Liver (tissue), 9 donors: ENCODE measurements around the gene KAZN. TPM values are rescaled to one million over a fixed set of nuclear protein-coding genes. Genes with fewer than 3 reads are reported as not detected.

Experiments
- DNase-seq: peaks from one replicate; pipeline ENCODE4 v3.0.0-alpha.2; 2017; ENCODE audit warnings: low spot score
- H3K27ac ChIP-seq, 2 donors: one replicate each; pipeline ENCODE4 v1.7.0; 2013; ENCODE audit warnings: inconsistent platforms in 2 of 2, low read length in 2 of 2, control low read depth in 1 of 2, low read depth in 1 of 2, mild to moderate bottlenecking in 1 of 2
- H3K27me3 ChIP-seq, 4 donors: one replicate each; pipeline versions ENCODE4 v1.6.1 to v1.7.0; 2013; ENCODE audit warnings: low read length in 3 of 4, inconsistent platforms in 1 of 4, mild to moderate bottlenecking in 1 of 4, moderate library complexity in 1 of 4; ENCODE audit not compliant: control insufficient read depth in 4 of 4, insufficient read depth in 4 of 4
- H3K36me3 ChIP-seq, 4 donors: one replicate each; pipeline versions ENCODE4 v1.6.1 to v1.7.0; 2013; ENCODE audit warnings: low read length in 3 of 4, mild to moderate bottlenecking in 3 of 4, low read depth in 1 of 4, moderate library complexity in 1 of 4; ENCODE audit not compliant: control insufficient read depth in 4 of 4, insufficient read depth in 3 of 4
- H3K4me1 ChIP-seq, 4 donors: one replicate each; pipeline versions ENCODE4 v1.6.1 to v1.7.0; 2013; ENCODE audit warnings: low read length in 3 of 4, mild to moderate bottlenecking in 3 of 4, moderate library complexity in 1 of 4; ENCODE audit not compliant: control insufficient read depth in 4 of 4, insufficient read depth in 4 of 4
- H3K4me3 ChIP-seq, 3 donors: one replicate each; pipeline versions ENCODE4 v1.6.1 to v1.7.0; 2013; ENCODE audit warnings: low read length in 3 of 3, control low read depth in 1 of 3, low read depth in 1 of 3, mild to moderate bottlenecking in 1 of 3
- H3K9ac ChIP-seq, 2 donors: one replicate each; pipeline ENCODE4 v1.7.0; 2013; ENCODE audit warnings: low read length in 2 of 2, mild to moderate bottlenecking in 2 of 2, moderate library complexity in 2 of 2, control low read depth in 1 of 2, low read depth in 1 of 2
- H3K9me3 ChIP-seq, 4 donors: one replicate each; pipeline versions ENCODE4 v1.6.1 to v1.7.0; 2013; ENCODE audit warnings: low read length in 3 of 4; ENCODE audit not compliant: control insufficient read depth in 4 of 4
- ATF3 ChIP-seq: IDR thresholded peaks from 2 replicates; pipeline ENCODE4 v1.6.1; 2016; ENCODE audit warnings: antibody characterized with exemption
- CTCF ChIP-seq: fragments of 150-350 bp; IDR thresholded peaks from 2 replicates; pipeline ENCODE4 v1.5.1; 2017; ENCODE audit warnings: improper control_type of control experiment, low read depth, low read length; ENCODE audit not compliant: missing input control
- EGR1 ChIP-seq, 2 donors: IDR thresholded peaks; 2 replicates each; pipeline ENCODE4 v1.6.1; 2016 to 2018; ENCODE audit warnings: antibody characterized with exemption in 2 of 2, low read depth in 2 of 2
- FOXA1 ChIP-seq: IDR thresholded peaks from 2 replicates; pipeline ENCODE4 v1.6.1; 2016; ENCODE audit warnings: antibody characterized with exemption
- FOXA2 ChIP-seq: IDR thresholded peaks from 2 replicates; pipeline ENCODE4 v1.6.1; 2016; ENCODE audit warnings: antibody characterized with exemption
- GABPA ChIP-seq, 2 donors: IDR thresholded peaks in 1 of 2; conservative IDR thresholded peaks in 1 of 2; 2 replicates each; pipeline ENCODE4 v1.6.1; 2016; ENCODE audit warnings: antibody characterized with exemption in 2 of 2, mild to moderate bottlenecking in 1 of 2, moderate library complexity in 1 of 2
- HNF4A ChIP-seq, 2 donors: conservative IDR thresholded peaks; 2 replicates each; pipeline ENCODE4 v1.6.1; 2016; ENCODE audit warnings: antibody characterized with exemption in 2 of 2, mild to moderate bottlenecking in 2 of 2
- HNF4G ChIP-seq: IDR thresholded peaks from 2 replicates; pipeline ENCODE4 v1.6.1; 2016; ENCODE audit warnings: antibody characterized with exemption
- JUND ChIP-seq, 2 donors: IDR thresholded peaks; 2 replicates each; pipeline ENCODE4 v1.6.1; 2016; ENCODE audit warnings: antibody characterized with exemption in 2 of 2
- MAX ChIP-seq: IDR thresholded peaks from 2 replicates; pipeline ENCODE4 v1.6.1; 2016; ENCODE audit warnings: antibody characterized with exemption
- NR2F2 ChIP-seq: IDR thresholded peaks from 2 replicates; pipeline ENCODE4 v1.6.1; 2016; ENCODE audit warnings: antibody characterized with exemption
- RAD21 ChIP-seq, 2 donors: IDR thresholded peaks; 2 replicates each; pipeline ENCODE4 v1.6.1; 2016; ENCODE audit warnings: antibody characterized with exemption in 2 of 2, mild to moderate bottlenecking in 2 of 2
- REST ChIP-seq: IDR thresholded peaks from 2 replicates; pipeline ENCODE4 v1.6.1; 2016; ENCODE audit warnings: antibody characterized with exemption, mild to moderate bottlenecking
- RXRA ChIP-seq, 2 donors: IDR thresholded peaks; 2 replicates each; pipeline ENCODE4 v1.6.1; 2017 to 2018; ENCODE audit warnings: antibody characterized with exemption in 2 of 2, mild to moderate bottlenecking in 1 of 2
- SP1 ChIP-seq: IDR thresholded peaks from 2 replicates; pipeline ENCODE4 v1.6.1; 2018; ENCODE audit warnings: antibody characterized with exemption, mild to moderate bottlenecking
- TAF1 ChIP-seq: conservative IDR thresholded peaks from 2 replicates; pipeline ENCODE4 v1.6.1; 2016; ENCODE audit warnings: antibody characterized with exemption, mild to moderate bottlenecking
- YY1 ChIP-seq: IDR thresholded peaks from 2 replicates; pipeline ENCODE4 v1.6.1; 2016; ENCODE audit warnings: antibody characterized with exemption, mild to moderate bottlenecking
- ZBTB33 ChIP-seq: IDR thresholded peaks from 2 replicates; pipeline ENCODE4 v1.6.1; 2016; ENCODE audit warnings: antibody characterized with exemption
- WGBS: extraction: QIAGEN DNeasy Blood & Tissue Kit; methylation state at CpG from one replicate; pipeline ENCODE4 v1.1.7; 2013; 5-methylcytosine and 5-hydroxymethylcytosine counted together
- polyA plus RNA-seq, 2 donors: library from polyadenylated mRNA; stranded (reverse) in 1 of 2; unstranded in 1 of 2; fragments of 200-250 nt in 1 of 2; fragments of >200 nt in 1 of 2; fragmentation: Nextera tagmentation in 1 of 2; extraction: Ambion mirVana in 1 of 2; gene quantifications; one replicate each; pipeline versions ENCODE4 v1.2.1 to v1.2.3, GENCODE V29; 2013 to 2015
- total RNA-seq, 2 donors: library from RNA; depleted of rRNA; stranded (reverse); fragments of >200 nt; gene quantifications; one replicate each; pipeline ENCODE4 v1.2.3, GENCODE V29; 2014
- donor health status: healthy.
- donor health status: healthy.
- donor health status: healthy.
- donor health status: healthy.
- donor health status: healthy.

The KAZN gene
- total and polyA plus RNA-seq, 4 donors, result 1.9 to 6.9 (median 2.4) TPM

- Histone ChIP-seq H3K27me3 (peaks cover 0 to 2% (median 0%) of the 10 kb centered on the region in 4 donors), H3K4me3 (no peak overlapping the region), H3K4me1 (no peaks in the 10 kb centered on the region), H3K9ac (no peak overlapping the region), H3K9me3 (no peaks in the 10 kb centered on the region), H3K36me3 (no peaks in the 10 kb centered on the region), H3K27ac (no peak overlapping the region)
- no peak for DNase-seq
- TF ChIP-seq YY1 (no peak), RAD21 (IDR thresholded peaks at IDR 0.05) (no peak), ATF3 (no peak), TAF1 (no peak), CTCF (no peak), NR2F2 (no peak), JUND (IDR thresholded peaks at IDR 0.05) (no peak), FOXA2 (no peak), MAX (no peak)
- WGBS, result 83% methylated on average over 7 of the region's 7 CpGs
These were observed 299.6 kb downstream of the KAZN start for GRCh38 chr1:14897997-14898645.

- Histone ChIP-seq H3K27ac (no peak overlapping the region), H3K4me1 (no peaks in the 10 kb centered on the region), H3K9me3 (no peaks in the 10 kb centered on the region), H3K9ac (no peak overlapping the region), H3K27me3 (peaks cover 0 to 2% (median 0%) of the 10 kb centered on the region in 4 donors), H3K4me3 (no peak overlapping the region), H3K36me3 (no peaks in the 10 kb centered on the region)
- no peak for TF ChIP-seq HNF4A (conservative IDR thresholded peaks at IDR 0.05)
- TF ChIP-seq RXRA (IDR thresholded peaks at IDR 0.05), result no peak
- no peak for TF ChIP-seq ATF3
- no peak for TF ChIP-seq HNF4G
- no peak for TF ChIP-seq TAF1
- no peak for TF ChIP-seq MAX
- TF ChIP-seq EGR1 (IDR thresholded peaks at IDR 0.05; ENCODE audit: low read depth in 2 of 2), result no peak
- TF ChIP-seq RAD21 (IDR thresholded peaks at IDR 0.05), result no peak
- TF ChIP-seq JUND (IDR thresholded peaks at IDR 0.05), result no peak
- TF ChIP-seq GABPA (IDR thresholded peaks at IDR 0.05 in 1 of 2, conservative IDR thresholded peaks at IDR 0.05 in 1 of 2), result no peak
- no peak for TF ChIP-seq FOXA1
- TF ChIP-seq CTCF, result no peak
- no peak for TF ChIP-seq FOXA2
- TF ChIP-seq REST, result no peak
- TF ChIP-seq YY1, result no peak
- TF ChIP-seq SP1, result no peak
- no peak for TF ChIP-seq NR2F2
- no peak for TF ChIP-seq ZBTB33
- no peak for DNase-seq
- 80% methylated on average over 11 of the region's 11 CpGs for WGBS
These were observed 301.2 kb downstream of the KAZN start for GRCh38 chr1:14899686-14900085.
